AG04450 (cell line): ENCODE data around the gene KCNMA1. TPM values are rescaled to one million over a fixed set of nuclear protein-coding genes. Genes with fewer than 3 reads are reported as not detected.

Experiments
- CTCF ChIA-PET: fragments of 300-600, 350-600 bp; formaldehyde crosslinking; extraction: SDS; loops from one replicate; lab custom pipeline; 2022; ENCODE audit warnings: antibody characterized with exemption, inconsistent platforms; lab: Charles Lee
- POLR2A ChIA-PET: fragments of 350-600 bp; formaldehyde crosslinking; extraction: SDS; loops from one replicate; lab custom pipeline; 2021; ENCODE audit warnings: antibody characterized with exemption, inconsistent platforms; lab: Yijun Ruan, JAX
- DNase-seq: peaks from one replicate; pipeline ENCODE4 v3.0.0-alpha.2; 2011; ENCODE audit warnings: low read depth, low spot score
- H3K27ac ChIP-seq: one replicate; pipeline ENCODE4 v1.5.1; 2012; ENCODE audit warnings: low read depth, low read length, control low read depth
- H3K27me3 ChIP-seq: one replicate; pipeline ENCODE4 v1.6.0; 2012; ENCODE audit warnings: low read length; ENCODE audit not compliant: control insufficient read depth, insufficient read depth
- H3K4me3 ChIP-seq: 2 replicates; pipeline ENCODE4 v1.5.1; 2011; ENCODE audit warnings: mild to moderate bottlenecking, low read depth, low read length, control low read depth
- H3K9me3 ChIP-seq: 2 replicates; pipeline ENCODE4 v1.5.1; 2012; ENCODE audit warnings: low read length; ENCODE audit not compliant: control insufficient read depth, insufficient read depth
- CTCF ChIP-seq: IDR thresholded peaks from 2 replicates; pipeline ENCODE4 v1.5.1; 2011; ENCODE audit warnings: low read depth, low read length, control low read depth, inconsistent platforms
- polyA plus RNA-seq: library from polyadenylated mRNA; depleted of rRNA; stranded (reverse); fragments of >200 nt; gene quantifications from 2 replicates; pipeline ENCODE4 v1.2.3, GENCODE V29; 2011

Gene KCNMA1
- polyA plus RNA-seq, 1 experiment: 58.8 TPM

DNA sequence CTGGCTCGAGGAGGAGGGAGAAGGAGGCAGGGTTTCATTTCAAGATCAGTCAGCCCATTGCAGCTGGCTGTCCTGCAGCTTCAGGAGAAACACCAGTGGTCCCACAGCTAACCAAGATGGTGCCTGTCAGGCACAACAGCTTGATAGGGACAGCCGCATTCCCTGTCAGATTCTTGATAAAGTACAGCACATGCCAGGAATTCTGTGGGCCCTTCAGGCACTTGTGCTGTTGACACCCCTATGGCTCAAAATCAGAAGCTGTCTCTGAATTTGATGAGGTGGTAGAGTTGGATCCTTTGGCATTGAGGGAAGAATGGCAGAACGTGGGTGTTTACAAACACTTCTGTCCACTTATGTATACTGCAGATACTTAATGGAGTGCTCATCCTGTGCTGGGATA, 354.3 kb downstream of the KCNMA1 start:
- H3K4me3 ChIP-seq: no peak overlapping the region
- peaks cover 5% of the 10 kb centered on the region; the same call in 1 of the 2 replicates for H3K9me3 ChIP-seq
- H3K27ac ChIP-seq: no peak overlapping the region
- DNase-seq: no peak
- ChIA-PET CTCF (interaction anchor here (0.6 kb wide), 1 partner anchor 73 kb away, joined by 3 read pairs; no protein-coding TSS in a partner anchor), POLR2A (no interaction called here)
- no peaks in the 10 kb centered on the region for H3K27me3 ChIP-seq
- TF ChIP-seq CTCF: no peak

DNA sequence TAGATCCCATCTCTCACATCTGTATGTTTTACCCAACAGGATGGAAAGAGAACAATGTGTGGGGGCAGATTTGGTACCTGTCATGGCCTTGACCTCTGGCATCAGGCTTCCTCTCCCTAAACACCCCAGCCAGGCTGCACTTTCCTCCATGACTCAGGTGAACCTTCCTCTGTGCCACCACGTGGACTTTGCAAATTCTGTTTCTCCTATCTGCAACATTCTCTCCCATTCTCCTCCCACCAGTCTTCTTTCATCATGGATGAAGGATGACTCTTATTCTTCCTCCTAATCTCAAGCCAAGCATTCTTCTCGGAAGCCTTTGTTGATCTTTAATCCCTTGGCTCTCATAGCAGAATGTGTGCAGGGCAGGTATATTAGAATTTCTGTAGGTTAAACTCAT, 355.4 kb downstream of the KCNMA1 start:
- Histone ChIP-seq H3K27me3 (no peaks in the 10 kb centered on the region), H3K4me3 (no peak overlapping the region), H3K9me3 (peaks cover 5% of the 10 kb centered on the region; the same call in 1 of the 2 replicates), H3K27ac (no peak overlapping the region)
- no peak for TF ChIP-seq CTCF
- DNase-seq: no peak
- POLR2A ChIA-PET: no interaction called here
- CTCF ChIA-PET: no interaction called here

GRCh38 chr10:77281719-77282118, 355.9 kb downstream of the KCNMA1 start:
- no peak for DNase-seq
- peaks cover 5% of the 10 kb centered on the region; the same call in 1 of the 2 replicates for H3K9me3 ChIP-seq
- no peak overlapping the region for H3K4me3 ChIP-seq
- H3K27me3 ChIP-seq: no peaks in the 10 kb centered on the region
- no peak overlapping the region for H3K27ac ChIP-seq
- TF ChIP-seq CTCF: no peak
- CTCF ChIA-PET: no interaction called here
- POLR2A ChIA-PET: no interaction called here

GRCh38 chr10:77279207-77279606, 358.4 kb downstream of the KCNMA1 start:
- CTCF ChIA-PET: interaction anchor here (0.7 kb wide), 1 partner anchor 63 kb away, joined by 3 read pairs; no protein-coding TSS in a partner anchor
- H3K27ac ChIP-seq: no peak overlapping the region
- DNase-seq: no peak

More at GRCh38 chr10:77279207-77279606, 358.4 kb downstream of the KCNMA1 start:
- Histone ChIP-seq H3K4me3 (no peak overlapping the region), H3K27me3 (no peaks in the 10 kb centered on the region), H3K9me3 (peaks cover 5% of the 10 kb centered on the region; the same call in 1 of the 2 replicates)
- TF ChIP-seq CTCF: no peak
- POLR2A ChIA-PET: no interaction called here
